OCI-LY7 (cell line): Measurements from ENCODE around the gene CETN1. TPM values are rescaled to one million over a fixed set of nuclear protein-coding genes. Genes with fewer than 3 reads are reported as not detected.

Source experiments
- BruUV-seq: library from RNA; stranded (reverse); fragments of 400-500 nt; replicated peaks from 2 replicates; lab custom pipeline; 2021; lab: Mats Ljungman, UMichigan
- CTCF ChIA-PET: fragments of 300-600 bp; sonication (Branson Sonifier 250); formaldehyde crosslinking; loops from one replicate; lab custom pipeline; 2022; ENCODE audit warnings: antibody characterized with exemption; ENCODE audit not compliant: unreplicated experiment; lab: Charles Lee
- POLR2A ChIA-PET: fragments of 300-600 bp; sonication (Branson Sonifier 250); formaldehyde crosslinking; loops from one replicate; lab custom pipeline; 2022; ENCODE audit warnings: antibody characterized with exemption; lab: Charles Lee
- DNase-seq: peaks from one replicate; pipeline ENCODE4 v3.0.0-alpha.2; 2015; ENCODE audit warnings: low spot score
- H2AFZ ChIP-seq: fragments of 200-600 bp; sonication (generic), shearing (Covaris generic); 2 replicates; pipeline ENCODE4 v1.6.1; 2014; ENCODE audit warnings: mild to moderate bottlenecking, antibody characterized with exemption, low read length, moderate library complexity
- H3K27ac ChIP-seq: fragments of 200-600 bp; sonication (generic); 2 replicates; pipeline ENCODE4 v1.5.1; 2014; ENCODE audit warnings: mixed run types, low read depth, mild to moderate bottlenecking, moderate library complexity, low read length, inconsistent platforms; ENCODE audit not compliant: poor library complexity, severe bottlenecking
- H3K36me3 ChIP-seq: fragments of 200-600 bp; sonication (generic); 2 replicates; pipeline ENCODE4 v1.6.1; 2014; ENCODE audit warnings: mild to moderate bottlenecking, antibody characterized with exemption, low read length, moderate library complexity, mixed read lengths; ENCODE audit not compliant: insufficient read depth
- H3K4me1 ChIP-seq: fragments of 200-600 bp; sonication (generic); 2 replicates; pipeline ENCODE4 v1.5.1; 2014; ENCODE audit warnings: mild to moderate bottlenecking, low read length; ENCODE audit not compliant: insufficient read depth, poor library complexity, severe bottlenecking
- H3K4me2 ChIP-seq: fragments of 200-600 bp; sonication (generic); 2 replicates; pipeline ENCODE4 v1.6.1; 2014; ENCODE audit warnings: mild to moderate bottlenecking, low read length
- H3K4me3 ChIP-seq: fragments of 200-600 bp; sonication (generic); 2 replicates; pipeline ENCODE4 v1.5.1; 2014; ENCODE audit warnings: mild to moderate bottlenecking, low read depth, low read length; ENCODE audit not compliant: poor library complexity, severe bottlenecking
- H3K79me2 ChIP-seq: fragments of 200-600 bp; sonication (generic); 2 replicates; pipeline ENCODE4 v1.6.1; 2016; ENCODE audit warnings: low read depth, mild to moderate bottlenecking, low read length, moderate library complexity, mixed read lengths; ENCODE audit not compliant: insufficient read depth
- H3K9me2 ChIP-seq: fragments of 200-600 bp; sonication (generic); 2 replicates; pipeline ENCODE4 v1.6.1; 2016; ENCODE audit warnings: mild to moderate bottlenecking, low read length, mixed read lengths; ENCODE audit not compliant: insufficient read depth
- H3K9me3 ChIP-seq: fragments of 200-600 bp; sonication (generic); 2 replicates; pipeline ENCODE4 v1.6.1; 2014; ENCODE audit warnings: mild to moderate bottlenecking, mixed run types, low read length, mixed read lengths
- H4K20me1 ChIP-seq: fragments of 200-600 bp; sonication (generic); 2 replicates; pipeline ENCODE4 v1.6.1; 2014; ENCODE audit warnings: mild to moderate bottlenecking, antibody characterized with exemption, low read length, moderate library complexity, mixed read lengths; ENCODE audit not compliant: insufficient read depth
- CTCF ChIP-seq: fragments of 200-600 bp; sonication (generic); conservative IDR thresholded peaks from 2 replicates; pipeline ENCODE4 v1.5.1; 2014; ENCODE audit warnings: mild to moderate bottlenecking, antibody characterized with exemption, low read length, moderate library complexity, mixed read lengths
- EZH2phosphoT487 ChIP-seq: fragments of 200-600 bp; sonication (generic); IDR thresholded peaks from 2 replicates; pipeline ENCODE4 v1.6.1; 2018; ENCODE audit warnings: low read depth, borderline replicate concordance, mild to moderate bottlenecking, mixed run types, antibody characterized with exemption, low read length, moderate library complexity, mixed read lengths
- intact Hi-C: fragments of 100-400 bp; cut with micrococcal nuclease; formaldehyde crosslinking; loops from one replicate; pipeline ENCODE4 v1.10.0; 2022; ENCODE audit not compliant: unreplicated experiment
- total RNA-seq, 2 experiments: library from RNA; depleted of rRNA in 1 of 2; stranded (reverse); fragments of >200 nt in 1 of 2; shearing (Covaris generic) in 1 of 2; gene quantifications; 2 replicates each; pipeline ENCODE4 v1.2.3, GENCODE V29; 2014 to 2022

Gene CETN1
- total RNA-seq, 2 experiments from 2014 or later: not detected

GRCh38 chr18:533995-534601 lies 46.1 kb upstream of the CETN1 start:
- intact Hi-C loops: no loop called here
- H3K27ac ChIP-seq: no peak overlapping the region
- H3K4me2 ChIP-seq: no peak overlapping the region
- no peak for DNase-seq
- no peak overlapping the region for H2AFZ ChIP-seq
- no peaks in the 10 kb centered on the region for H3K79me2 ChIP-seq
- ChIA-PET CTCF (no interaction called here), POLR2A (no interaction called here)
- BruUV-seq: no TSS peak
- no peaks in the 10 kb centered on the region for H3K4me1 ChIP-seq
- H4K20me1 ChIP-seq: no peaks in the 10 kb centered on the region
- H3K4me3 ChIP-seq: no peak overlapping the region
- H3K9me3 ChIP-seq: no peaks in the 10 kb centered on the region
- no peak for TF ChIP-seq CTCF
- H3K9me2 ChIP-seq: no peaks in the 10 kb centered on the region
- H3K36me3 ChIP-seq: no peaks in the 10 kb centered on the region

- BruUV-seq: no TSS peak
- Histone ChIP-seq H3K27ac (no peak overlapping the region), H3K4me3 (no peak overlapping the region), H3K9me3 (no peaks in the 10 kb centered on the region), H3K4me1 (no peaks in the 10 kb centered on the region), H3K4me2 (no peak overlapping the region), H3K9me2 (no peaks in the 10 kb centered on the region), H3K79me2 (no peaks in the 10 kb centered on the region), H4K20me1 (no peaks in the 10 kb centered on the region), H2AFZ (no peak overlapping the region), H3K36me3 (no peaks in the 10 kb centered on the region)
- ChIA-PET CTCF (no interaction called here), POLR2A (no interaction called here)
- TF ChIP-seq CTCF: no peak
- no peak for TF ChIP-seq EZH2phosphoT487
- intact Hi-C loops: no loop called here
- no peak for DNase-seq
Observed at GRCh38 chr18:543447-544078, 36.6 kb upstream of the CETN1 start.

GRCh38 chr18:549967-550366 lies 30.2 kb upstream of the CETN1 start:
- Histone ChIP-seq H3K4me2 (no peak overlapping the region), H3K36me3 (no peaks in the 10 kb centered on the region)

More at GRCh38 chr18:549967-550366, 30.2 kb upstream of the CETN1 start:
- DNase-seq: no peak
- Histone ChIP-seq H3K9me3 (no peaks in the 10 kb centered on the region), H3K9me2 (no peaks in the 10 kb centered on the region), H3K4me1 (no peaks in the 10 kb centered on the region), H3K79me2 (no peaks in the 10 kb centered on the region), H4K20me1 (no peaks in the 10 kb centered on the region), H3K4me3 (no peak overlapping the region), H3K27ac (no peak overlapping the region), H2AFZ (no peak overlapping the region)
- intact Hi-C loops: no loop called here
- POLR2A ChIA-PET: no interaction called here
- CTCF ChIA-PET: no interaction called here
- no TSS peak for BruUV-seq
- TF ChIP-seq EZH2phosphoT487 (no peak), CTCF (no peak)
